Kasumi-1 (cell line): ENCODE data around the gene UNC13C.

Experiments
- DNase-seq, 2 experiments: peaks; one replicate each; lab custom pipeline; 2025; lab: John Stamatoyannopoulos, UW

UNC13C gene

DNA sequence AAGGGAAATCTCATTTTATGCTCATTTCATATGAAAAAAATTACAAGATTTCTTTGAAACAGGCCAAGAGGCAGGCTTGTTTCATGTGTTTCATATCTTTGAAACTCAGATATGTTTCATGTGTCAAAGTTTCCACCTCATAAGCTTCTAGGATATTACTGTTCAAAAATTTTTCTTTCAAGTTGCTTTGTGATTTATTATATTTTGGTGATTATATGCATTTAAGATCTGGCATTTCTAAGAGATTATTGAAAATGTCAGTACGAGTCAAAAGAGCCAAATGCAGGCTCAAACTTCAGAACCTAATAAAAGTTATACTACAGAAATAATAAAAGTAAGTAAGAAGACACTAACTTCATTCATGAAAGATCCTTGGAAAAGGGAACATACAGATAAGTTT is 590.1 kb downstream of the UNC13C start:
- no peak for DNase-seq

- DNase-seq, result peak in 1 of 2 experiments; percentile 8
These were observed 593.3 kb downstream of the UNC13C start for GRCh38 chr15:54571576-54571975.

DNA sequence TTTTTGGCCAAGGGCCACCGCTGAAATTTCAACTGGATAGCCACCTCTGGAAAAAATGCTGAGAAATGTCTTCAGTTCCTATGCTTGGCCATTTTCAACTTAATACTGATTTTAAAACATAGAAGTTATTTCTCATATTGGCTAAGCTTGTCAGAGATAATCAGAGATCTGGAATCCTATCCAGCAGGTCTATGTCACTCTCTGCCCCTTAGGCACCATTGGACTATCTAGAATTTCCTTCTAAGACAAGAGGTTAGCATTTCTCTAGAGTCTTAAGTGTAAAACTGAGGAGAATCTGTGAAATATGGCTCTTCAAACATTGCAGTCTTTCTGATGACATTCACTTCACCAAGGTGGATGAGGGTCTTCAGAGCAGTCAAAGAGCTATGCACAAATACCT is 597.3 kb downstream of the UNC13C start:
- DNase-seq, result no peak

DNA sequence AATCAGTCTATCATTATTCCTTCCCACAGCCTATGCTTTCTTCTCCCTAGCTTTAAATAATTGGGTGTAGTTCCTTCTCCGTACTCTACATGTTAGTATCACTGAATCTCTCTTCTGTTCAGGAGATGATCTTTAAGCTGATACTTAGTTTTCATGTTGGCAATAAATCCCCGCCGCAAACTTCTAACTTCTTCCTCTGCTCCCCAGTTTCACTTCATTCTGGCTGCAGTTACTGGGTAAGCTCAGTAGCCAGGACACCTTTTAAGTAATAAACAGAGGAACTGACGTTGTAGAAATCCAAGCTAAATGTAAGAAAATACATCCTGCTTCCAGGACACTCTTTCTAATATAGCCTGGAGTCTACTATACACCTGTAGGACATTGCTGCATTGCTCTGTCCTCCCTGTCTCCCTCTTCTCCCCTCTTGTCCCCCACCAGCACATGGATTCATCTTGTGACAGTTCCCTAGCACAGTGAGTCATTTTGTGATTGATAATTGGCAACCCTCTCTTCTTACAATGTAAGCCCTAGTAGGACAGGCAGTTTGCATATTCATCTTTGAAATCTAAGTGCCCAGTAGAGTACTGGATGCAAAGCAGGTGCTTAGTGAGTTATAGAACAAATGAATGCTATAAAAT is 598.2 kb downstream of the UNC13C start:
- no peak for DNase-seq

DNA sequence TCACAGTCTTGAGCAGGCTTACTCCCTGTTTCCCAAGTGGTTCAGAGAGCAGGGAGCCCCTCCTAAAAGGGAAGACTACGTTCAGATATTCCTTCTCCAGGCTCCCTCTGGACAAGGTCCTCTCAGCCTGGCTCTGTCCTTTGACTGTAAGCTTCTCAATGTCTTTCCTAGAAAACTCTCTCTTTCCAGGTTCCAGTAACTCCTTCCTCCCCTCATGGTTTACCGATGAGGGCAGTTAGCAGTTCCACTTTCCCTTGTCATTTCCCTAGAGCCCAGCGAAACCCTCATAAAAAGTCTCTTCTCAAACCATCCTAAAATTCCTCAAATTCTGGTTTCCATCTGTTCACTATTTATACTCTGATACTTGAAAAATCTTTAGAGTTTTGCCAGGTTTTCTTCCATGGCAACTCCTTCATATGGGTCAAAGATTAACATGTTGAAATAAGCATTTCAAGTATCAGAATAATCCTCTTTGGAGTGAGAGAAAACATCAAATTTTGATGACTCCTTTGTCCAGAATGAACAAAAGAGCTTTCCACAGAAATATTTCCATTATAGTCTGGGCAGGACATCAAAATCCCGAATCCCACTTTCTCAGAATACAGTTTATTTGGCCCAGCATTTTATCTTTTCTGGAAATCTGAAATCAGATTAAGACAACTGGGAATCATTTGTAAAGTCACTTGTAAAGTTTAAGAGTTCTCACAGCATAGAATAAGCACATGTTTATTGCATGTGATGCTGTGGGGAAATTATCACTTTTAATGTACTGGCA is 599.4 kb downstream of the UNC13C start:
- no peak for DNase-seq

GRCh38 chr15:54579855-54580254 is 601.6 kb downstream of the UNC13C start:
- DNase-seq, result no peak

DNA sequence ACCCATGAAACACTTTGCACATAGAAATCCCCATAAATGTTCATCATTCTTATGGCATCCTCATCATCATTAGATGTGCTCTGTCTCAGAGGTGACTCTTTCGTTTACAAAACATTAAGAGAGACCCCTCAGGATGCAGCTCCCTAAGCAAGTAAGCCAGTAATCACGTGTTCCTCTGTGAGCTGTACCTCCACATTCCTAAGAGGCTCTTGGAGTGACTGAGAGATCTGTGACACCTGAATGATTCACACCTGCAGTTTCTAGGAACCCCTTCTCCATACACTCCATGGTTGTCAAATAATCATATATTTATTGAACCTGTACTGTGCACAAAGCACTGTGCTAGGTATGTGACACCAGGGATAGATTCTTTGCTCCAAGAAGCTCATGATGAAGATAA is 602.4 kb downstream of the UNC13C start:
- DNase-seq, result no peak

GRCh38 chr15:54582863-54583643 is 604.8 kb downstream of the UNC13C start:
- no peak for DNase-seq

DNA sequence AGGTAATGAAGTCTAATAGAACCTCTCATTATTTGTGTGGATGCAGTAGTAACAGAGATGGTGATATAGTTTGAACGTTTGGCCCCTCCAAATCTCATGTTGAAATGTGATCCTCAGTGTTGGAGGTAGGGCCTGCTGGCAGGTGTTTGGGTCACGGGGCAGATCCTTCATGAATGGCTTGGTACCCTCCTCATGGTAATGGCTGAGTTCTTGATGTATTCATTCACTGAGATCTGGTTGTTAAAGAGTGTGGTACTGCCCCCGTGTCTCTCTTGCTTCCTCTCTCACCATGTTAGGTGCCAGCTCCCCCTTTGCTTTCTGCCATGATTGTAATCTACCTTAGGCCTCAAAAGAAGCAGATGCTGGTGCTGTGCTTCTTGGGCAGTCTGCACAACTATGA is 606.8 kb downstream of the UNC13C start:
- DNase-seq, result no peak

DNA sequence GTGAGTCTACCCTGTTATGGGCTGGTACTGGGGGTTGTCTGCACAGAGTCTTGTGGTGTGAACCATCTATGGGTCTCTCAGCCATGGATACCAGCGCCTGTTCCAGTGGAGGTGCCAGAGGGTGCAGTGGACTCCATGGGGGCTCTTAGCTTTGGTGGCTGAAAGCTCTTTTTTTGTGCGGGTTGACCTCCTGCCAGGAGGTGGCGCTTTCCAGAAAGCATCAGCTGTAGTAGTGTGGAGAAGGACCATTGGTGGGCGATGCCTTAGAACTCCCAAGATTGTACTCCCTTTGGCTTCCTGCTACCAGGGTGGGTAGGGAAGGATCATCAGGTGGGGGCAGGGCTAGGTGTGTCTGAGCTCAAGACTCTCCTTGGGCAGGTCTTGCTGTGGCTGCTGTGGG is 615.9 kb downstream of the UNC13C start:
- DNase-seq, result no peak

DNA sequence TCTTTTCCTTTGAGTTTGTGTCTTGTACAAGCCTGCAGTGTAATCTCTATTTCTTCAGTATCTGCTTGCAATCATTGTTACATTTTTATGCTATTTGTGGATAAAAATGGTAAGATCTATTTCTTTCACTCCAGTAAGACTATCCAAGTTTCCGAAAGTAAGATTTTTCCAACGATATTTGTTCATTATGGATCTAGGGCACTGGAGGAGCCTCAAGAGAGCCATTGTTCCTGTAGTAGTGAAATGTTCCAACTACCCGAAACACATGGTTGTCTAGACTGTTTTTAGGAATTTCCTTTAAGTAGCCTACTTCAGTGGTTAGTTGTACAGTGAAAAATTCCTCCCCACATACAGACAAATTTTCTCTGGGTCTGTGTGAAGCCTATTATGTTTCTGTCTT is 621.1 kb downstream of the UNC13C start:
- no peak for DNase-seq

DNA sequence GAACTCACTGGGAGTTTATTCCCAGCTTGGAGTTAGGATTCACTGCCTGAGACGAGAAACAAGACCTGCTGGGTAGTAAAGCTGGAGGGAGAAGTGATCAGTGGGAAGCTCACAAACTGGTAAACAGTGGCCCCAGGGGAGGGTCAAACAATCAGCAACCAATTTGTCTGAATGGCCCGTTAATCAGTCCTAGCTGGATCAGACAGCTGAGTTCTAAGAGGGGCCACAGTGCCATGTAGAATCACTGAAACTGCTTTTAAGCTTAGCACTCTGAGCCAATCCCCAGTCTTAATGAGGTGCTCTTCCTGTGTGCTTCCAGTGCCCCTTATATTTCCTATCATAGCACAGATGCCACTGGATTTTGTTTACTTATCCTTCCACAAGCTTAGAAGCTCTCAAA is 626.8 kb downstream of the UNC13C start:
- no peak for DNase-seq

DNA sequence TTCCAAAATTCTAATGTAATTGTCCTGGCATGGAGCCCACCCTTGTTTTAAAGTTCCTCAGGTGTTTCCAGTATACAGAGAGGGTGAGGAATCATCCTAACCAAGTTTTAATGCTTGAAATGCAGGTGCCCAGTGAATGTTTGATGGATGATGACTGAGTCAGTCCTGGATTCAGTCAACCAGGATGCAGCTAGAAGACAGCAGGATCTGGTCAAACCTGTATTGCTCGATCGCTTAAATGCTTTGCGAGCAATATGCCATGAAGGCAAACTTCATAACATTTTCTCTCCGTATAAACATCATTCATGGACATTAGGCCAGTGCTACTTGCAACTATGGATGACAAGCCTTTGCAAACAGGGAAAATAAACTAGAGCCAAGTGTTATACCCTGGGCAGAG is 627.3 kb downstream of the UNC13C start:
- DNase-seq, result no peak

- DNase-seq, result no peak
These were observed 630.9 kb downstream of the UNC13C start for GRCh38 chr15:54608876-54609835.

DNA sequence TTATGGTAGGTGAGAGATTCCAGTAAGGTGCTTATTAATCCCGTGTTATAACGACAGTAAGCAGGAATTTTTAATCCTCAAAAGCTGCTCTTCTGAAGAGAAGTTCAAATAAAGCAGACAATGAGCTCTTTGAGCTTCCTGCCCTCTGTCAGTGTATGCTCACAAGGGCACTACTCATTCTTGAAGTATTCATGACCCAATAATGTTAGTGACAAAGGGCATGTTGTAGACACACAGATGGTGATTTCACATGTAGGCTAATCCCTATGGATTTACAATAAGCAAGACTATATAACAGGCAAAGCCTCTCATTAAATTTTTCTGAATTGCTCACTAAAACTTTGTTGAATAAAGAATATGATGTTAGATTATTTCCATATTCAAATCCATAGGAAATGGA is 639.9 kb downstream of the UNC13C start:
- no peak for DNase-seq

GRCh38 chr15:54619180-54619579 is 640.9 kb downstream of the UNC13C start:
- DNase-seq, result no peak

GRCh38 chr15:54620916-54621315 is 642.7 kb downstream of the UNC13C start:
- DNase-seq, result no peak

DNA sequence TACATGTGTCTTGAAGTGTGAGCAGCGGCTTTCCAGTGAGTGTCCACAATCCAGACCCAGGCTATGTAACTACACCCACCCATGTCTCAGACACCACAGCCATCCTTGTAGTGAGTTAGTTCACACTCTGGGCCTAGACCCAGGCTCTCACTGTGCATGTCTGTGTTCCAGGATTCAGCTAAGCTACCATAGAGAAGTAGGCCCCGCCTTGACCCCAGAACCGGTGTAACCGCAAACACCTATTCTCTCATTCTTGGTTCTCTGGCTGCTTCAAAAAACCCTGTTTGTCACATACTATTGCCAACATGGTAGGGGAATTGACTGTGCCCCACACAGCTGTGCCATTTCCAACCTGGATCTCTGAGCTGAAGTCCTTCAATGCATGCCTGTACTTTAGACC is 657.9 kb downstream of the UNC13C start:
- no peak for DNase-seq

- no peak for DNase-seq
These were observed 660.4 kb downstream of the UNC13C start for GRCh38 chr15:54638666-54639065.

GRCh38 chr15:54640873-54641272 is 662.6 kb downstream of the UNC13C start:
- DNase-seq, result no peak

DNA sequence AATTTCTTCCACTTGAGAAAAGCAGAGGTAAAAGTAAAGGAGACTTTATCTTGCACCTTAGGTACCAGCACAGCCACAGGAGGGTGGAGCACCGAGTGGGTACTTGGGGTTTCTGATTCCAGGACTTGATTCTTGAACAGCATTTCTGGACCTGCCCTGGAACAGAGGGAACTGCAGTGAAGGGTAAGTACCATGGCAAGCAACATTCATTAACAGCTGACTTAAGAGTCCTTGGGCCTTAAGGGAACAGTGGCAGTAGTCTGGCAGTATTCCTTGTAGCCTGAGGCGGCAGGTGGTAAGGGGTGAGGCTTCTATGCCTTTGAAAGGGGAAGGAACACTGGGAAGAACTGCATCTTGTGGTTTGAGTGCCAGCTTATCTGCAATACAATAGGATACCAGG is 666.6 kb downstream of the UNC13C start:
- no peak for DNase-seq

DNA sequence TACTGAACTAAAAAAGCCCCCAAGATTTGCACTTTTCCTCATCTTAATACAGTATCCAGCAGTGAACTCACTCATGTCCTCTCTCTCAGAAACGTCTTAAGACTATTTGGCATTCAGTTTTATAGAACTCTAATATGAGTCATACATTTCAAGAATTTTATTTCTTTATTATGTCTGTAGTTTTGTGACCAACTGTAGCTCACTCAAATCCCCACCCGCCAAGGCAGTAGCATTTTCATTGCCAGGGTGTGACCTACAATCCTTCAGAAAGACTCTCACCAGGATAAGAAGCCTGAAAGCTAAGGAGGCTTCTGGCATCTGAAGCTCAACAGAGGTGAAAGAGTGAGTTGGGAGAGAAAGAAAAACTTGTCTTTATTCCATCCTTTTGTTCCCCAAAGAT is 681.4 kb downstream of the UNC13C start:
- no peak for DNase-seq
